HepG2 (cell line): ENCODE data around the gene KANSL1. TPM values are rescaled to one million over a fixed set of nuclear protein-coding genes. Genes with fewer than 3 reads are reported as not detected.
A peak's percentile ranks its signal among the peaks of the same experiment; 100 is the strongest.

Experiments
- ATAC-seq: fragments of 200-7000 bp; cut with Tn5 transposase; 3 replicates; pipeline ENCODE4 v1.9.1; 2020; ENCODE audit warnings: mild to moderate bottlenecking, moderate library complexity
- BruUV-seq: library from RNA; stranded (reverse); fragments of 400-500 nt; replicated peaks from 2 replicates; lab custom pipeline; 2021; lab: Mats Ljungman, UMichigan
- CTCF ChIA-PET: fragments of 300-600 bp; formaldehyde crosslinking; extraction: SDS; loops from one replicate; lab custom pipeline; 2021; ENCODE audit warnings: low total read pairs, inconsistent platforms, low intra/inter-chr PET ratio; lab: Yijun Ruan, JAX
- POLR2A ChIA-PET: fragments of 350-600 bp; sonication (Branson Sonifier 250); formaldehyde crosslinking; loops from one replicate; lab custom pipeline; 2020; ENCODE audit warnings: antibody characterized with exemption, inconsistent platforms; lab: Yijun Ruan, JAX
- DNase-seq: peaks from one replicate; pipeline ENCODE4 v3.0.0-alpha.2; 2015; ENCODE audit warnings: low spot score
- FAIRE-seq: peaks from 3 replicates; lab custom pipeline; 2011; peaks lifted over from hg19 to GRCh38; lab: Jason Lieb, UNC
- H2AFZ ChIP-seq: one replicate; pipeline ENCODE4 v1.6.1; 2011; ENCODE audit warnings: low read length, inconsistent platforms
- H3K27ac ChIP-seq: fragments of 300-600 bp; 3 replicates; pipeline ENCODE4 v1.8.0; 2011; ENCODE audit warnings: mixed run types, mild to moderate bottlenecking, mixed read lengths, low read length, inconsistent platforms; ENCODE audit not compliant: insufficient read depth; ENCODE audit errors: extremely low read length
- H3K27me3 ChIP-seq, 2 experiments: fragments of 200-600 bp in 1 of 2; 2 replicates in 1 of 2; 3 replicates in 1 of 2; pipeline versions ENCODE4 v1.6.0 to v1.8.0; 2011; ENCODE audit warnings: low read length in 2 of 2, mild to moderate bottlenecking in 2 of 2, moderate library complexity in 2 of 2, inconsistent platforms in 1 of 2; ENCODE audit not compliant: insufficient read depth in 2 of 2, control insufficient read depth in 1 of 2
- H3K36me3 ChIP-seq, 2 experiments: fragments of 200-600 bp in 1 of 2; replicated peaks in 1 of 2; 2 replicates in 1 of 2; 3 replicates in 1 of 2; pipeline versions ENCODE4 v1.5.1 to v1.8.0; 2011; ENCODE audit warnings: low read length in 2 of 2, inconsistent platforms in 1 of 2; ENCODE audit not compliant: insufficient read depth in 2 of 2, control insufficient read depth in 1 of 2
- H3K4me1 ChIP-seq: 2 replicates; pipeline ENCODE4 v1.5.1; 2012; ENCODE audit warnings: low read length, inconsistent platforms; ENCODE audit not compliant: insufficient read depth
- H3K4me2 ChIP-seq: 2 replicates; pipeline ENCODE4 v1.6.0; 2011; ENCODE audit warnings: low read depth, low read length, inconsistent platforms
- H3K4me3 ChIP-seq, 3 experiments: fragments of 200-600 bp in 1 of 3; sonication (generic), shearing (Covaris generic) in 1 of 3; replicated peaks in 1 of 3; 2 replicates each; pipeline ENCODE4 v1.5.1; 2011 to 2016; ENCODE audit warnings: low read length in 3 of 3, inconsistent platforms in 2 of 3, low read depth in 2 of 3, mild to moderate bottlenecking in 2 of 3, control low read depth in 1 of 3, mixed read lengths in 1 of 3; ENCODE audit not compliant: insufficient read depth in 1 of 3
- H3K79me2 ChIP-seq: one replicate; pipeline ENCODE4 v1.6.1; 2011; ENCODE audit warnings: low read length, inconsistent platforms; ENCODE audit not compliant: insufficient read depth
- H3K9ac ChIP-seq: 2 replicates; pipeline ENCODE4 v1.6.0; 2011; ENCODE audit warnings: mild to moderate bottlenecking, low read depth, low read length, inconsistent platforms; ENCODE audit not compliant: insufficient read depth
- H3K9me3 ChIP-seq: 2 replicates; pipeline ENCODE4 v1.5.1; 2012; ENCODE audit warnings: mild to moderate bottlenecking, low read length
- H4K20me1 ChIP-seq: 2 replicates; pipeline ENCODE4 v1.6.0; 2011; ENCODE audit warnings: inconsistent platforms, mild to moderate bottlenecking, low read length, moderate library complexity; ENCODE audit not compliant: insufficient read depth
- HCFC1 ChIP-seq: fragments of 150-350 bp; IDR thresholded peaks from 2 replicates; pipeline ENCODE4 v1.6.1; 2014; ENCODE audit warnings: low read depth, low read length
- HNRNPL ChIP-seq: fragments of 200-400 bp; formaldehyde crosslinking; IDR thresholded peaks from 2 replicates; pipeline ENCODE4 v1.6.1; 2017; ENCODE audit warnings: mild to moderate bottlenecking, low read depth, low read length
- SMC3 ChIP-seq: IDR thresholded peaks from 2 replicates; pipeline ENCODE4 v1.6.1; 2011; ENCODE audit warnings: low read length, improper control_type of control experiment
- ZFP37 ChIP-seq: sonication (generic); formaldehyde crosslinking; IDR thresholded peaks from 2 replicates; pipeline ENCODE4 v1.4.0; 2020; ENCODE audit warnings: missing genetic modification reagents, borderline replicate concordance
- ZMYM3 ChIP-seq: sonication (generic); formaldehyde crosslinking; IDR thresholded peaks from 2 replicates; pipeline ENCODE4 v1.5.1; 2020; ENCODE audit warnings: mild to moderate bottlenecking, missing genetic modification reagents
- ZNF292 ChIP-seq: sonication (generic); formaldehyde crosslinking; IDR thresholded peaks from 2 replicates; pipeline ENCODE4 v1.8.1; 2022; ENCODE audit warnings: mild to moderate bottlenecking, low read depth, missing genetic modification reagents, borderline replicate concordance
- ZNF530 ChIP-seq: sonication (generic); formaldehyde crosslinking; IDR thresholded peaks from 2 replicates; pipeline ENCODE4 v1.5.0; 2020; ENCODE audit warnings: low read depth, mild to moderate bottlenecking, missing genetic modification reagents
- ZNF775 ChIP-seq: sonication (generic); formaldehyde crosslinking; IDR thresholded peaks from 2 replicates; pipeline ENCODE4 v1.4.0; 2020; ENCODE audit warnings: missing genetic modification reagents, mild to moderate bottlenecking, moderate library complexity, borderline replicate concordance
- WGBS: methylation state at CpG from one replicate; pipeline ENCODE4 v1.1.6; 2017; ENCODE audit warnings: low lambda C conversion rate; 5-methylcytosine and 5-hydroxymethylcytosine counted together
- in situ Hi-C: cut with HindIII; loops from 2 replicates; pipeline ENCODE4 v1.10.0; 2017; ENCODE audit warnings: low pct_unique_long_range_greater_than_20kb; ENCODE audit not compliant: extremely low pct_ligation_motif_present
- intact Hi-C: fragments of 100-400 bp; cut with micrococcal nuclease; formaldehyde crosslinking; loops from one replicate; pipeline ENCODE4 v1.10.0; 2022; ENCODE audit not compliant: unreplicated experiment
- polyA plus RNA-seq, 8 experiments: library from polyadenylated mRNA; depleted of rRNA in 3 of 8; stranded (reverse) in 7 of 8; unstranded in 1 of 8; fragments of >200 nt; fragmentation: Illumina TruSeq in 4 of 8; extraction: Trizol in 4 of 8; gene quantifications; 2 replicates each; pipeline versions ENCODE4 v1.2.1 to v1.2.3, GENCODE V29; 2011 to 2016; ENCODE audit warnings: low read depth in 4 of 8, missing spikeins in 1 of 8, mixed read lengths in 1 of 8; ENCODE audit not compliant: insufficient read depth in 1 of 8
- total RNA-seq, 5 experiments: library from RNA; depleted of rRNA; stranded (reverse); fragments of >200 nt; fragmentation: Illumina TruSeq; extraction: Trizol; gene quantifications; 2 replicates each; pipeline ENCODE4 v1.2.3, GENCODE V29; 2016; ENCODE audit warnings: low read depth in 1 of 5
- TF ChIP-seq, protein P1 (sequence below): sonication (generic); formaldehyde crosslinking; IDR thresholded peaks from 2 replicates; pipeline ENCODE4 v1.5.0; 2020; ENCODE audit warnings: missing genetic modification reagents
- TF ChIP-seq, protein P2 (sequence below): sonication (generic); formaldehyde crosslinking; IDR thresholded peaks from 2 replicates; pipeline ENCODE4 v1.4.0; 2020; ENCODE audit warnings: mild to moderate bottlenecking, missing genetic modification reagents, borderline replicate concordance
- TF ChIP-seq, protein P3 (sequence below): IDR thresholded peaks from 2 replicates; pipeline ENCODE4 v1.6.1; 2012; ENCODE audit warnings: low read length, improper control_type of control experiment
- TF ChIP-seq, protein P4 (sequence below): sonication (generic); formaldehyde crosslinking; IDR thresholded peaks from 2 replicates; pipeline ENCODE4 v1.5.1; 2020; ENCODE audit warnings: missing genetic modification reagents, mild to moderate bottlenecking, borderline replicate concordance

KANSL1 gene
- total and polyA plus RNA-seq, 2 of the 13 experiments (the other 11 are each of a cell fraction or from before 2014, with no cell fraction given), result 24.0 to 59.6 TPM

GRCh38 chr17:46010597-46011186 is 182.5 kb downstream of the KANSL1 start:
- POLR2A ChIA-PET, result no interaction called here
- Histone ChIP-seq H3K4me3 (no peak overlapping the region), H4K20me1 (no peaks in the 10 kb centered on the region), H3K36me3 (no peaks in the 10 kb centered on the region), H2AFZ (no peak overlapping the region), H3K79me2 (no peaks in the 10 kb centered on the region), H3K27ac (no peak overlapping the region), H3K9me3 (no peaks in the 10 kb centered on the region), H3K9ac (no peak overlapping the region), H3K27me3 (no peaks in the 10 kb centered on the region; a peak in 2 of 5 replicates), H3K4me1 (peaks cover 57% of the 10 kb centered on the region), H3K4me2 (no peak overlapping the region)
- ATAC-seq, result peak; percentile 47
- BruUV-seq, result no TSS peak
- FAIRE-seq, result no peak
- peak; percentile 53 for DNase-seq
- WGBS, result 67% methylated on average over 16 of the region's 16 CpGs
- CTCF ChIA-PET, result interaction anchor here (1.2 kb wide), 1 partner anchor 34 kb away, joined by 4 read pairs; no protein-coding TSS in a partner anchor
- intact Hi-C loops, result no loop called here
- in situ Hi-C loops, result loop anchor here (25.0 kb wide), 1 partner anchor 827 kb away; no protein-coding TSS in a partner anchor
- no peak for TF ChIP-seq ZNF775 (CRISPR knock-in tag)
- TF ChIP-seq ZFP37 (CRISPR knock-in tag), result no peak
- 0 out of 2 replicates have a peak, but pooled peaks have one; percentile 38 for TF ChIP-seq HNRNPL
- TF ChIP-seq, protein P1, sequence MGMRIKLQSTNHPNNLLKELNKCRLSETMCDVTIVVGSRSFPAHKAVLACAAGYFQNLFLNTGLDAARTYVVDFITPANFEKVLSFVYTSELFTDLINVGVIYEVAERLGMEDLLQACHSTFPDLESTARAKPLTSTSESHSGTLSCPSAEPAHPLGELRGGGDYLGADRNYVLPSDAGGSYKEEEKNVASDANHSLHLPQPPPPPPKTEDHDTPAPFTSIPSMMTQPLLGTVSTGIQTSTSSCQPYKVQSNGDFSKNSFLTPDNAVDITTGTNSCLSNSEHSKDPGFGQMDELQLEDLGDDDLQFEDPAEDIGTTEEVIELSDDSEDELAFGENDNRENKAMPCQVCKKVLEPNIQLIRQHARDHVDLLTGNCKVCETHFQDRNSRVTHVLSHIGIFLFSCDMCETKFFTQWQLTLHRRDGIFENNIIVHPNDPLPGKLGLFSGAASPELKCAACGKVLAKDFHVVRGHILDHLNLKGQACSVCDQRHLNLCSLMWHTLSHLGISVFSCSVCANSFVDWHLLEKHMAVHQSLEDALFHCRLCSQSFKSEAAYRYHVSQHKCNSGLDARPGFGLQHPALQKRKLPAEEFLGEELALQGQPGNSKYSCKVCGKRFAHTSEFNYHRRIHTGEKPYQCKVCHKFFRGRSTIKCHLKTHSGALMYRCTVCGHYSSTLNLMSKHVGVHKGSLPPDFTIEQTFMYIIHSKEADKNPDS (CRISPR knock-in tag), result no peak
- TF ChIP-seq HCFC1, result no peak
- TF ChIP-seq, protein P2, sequence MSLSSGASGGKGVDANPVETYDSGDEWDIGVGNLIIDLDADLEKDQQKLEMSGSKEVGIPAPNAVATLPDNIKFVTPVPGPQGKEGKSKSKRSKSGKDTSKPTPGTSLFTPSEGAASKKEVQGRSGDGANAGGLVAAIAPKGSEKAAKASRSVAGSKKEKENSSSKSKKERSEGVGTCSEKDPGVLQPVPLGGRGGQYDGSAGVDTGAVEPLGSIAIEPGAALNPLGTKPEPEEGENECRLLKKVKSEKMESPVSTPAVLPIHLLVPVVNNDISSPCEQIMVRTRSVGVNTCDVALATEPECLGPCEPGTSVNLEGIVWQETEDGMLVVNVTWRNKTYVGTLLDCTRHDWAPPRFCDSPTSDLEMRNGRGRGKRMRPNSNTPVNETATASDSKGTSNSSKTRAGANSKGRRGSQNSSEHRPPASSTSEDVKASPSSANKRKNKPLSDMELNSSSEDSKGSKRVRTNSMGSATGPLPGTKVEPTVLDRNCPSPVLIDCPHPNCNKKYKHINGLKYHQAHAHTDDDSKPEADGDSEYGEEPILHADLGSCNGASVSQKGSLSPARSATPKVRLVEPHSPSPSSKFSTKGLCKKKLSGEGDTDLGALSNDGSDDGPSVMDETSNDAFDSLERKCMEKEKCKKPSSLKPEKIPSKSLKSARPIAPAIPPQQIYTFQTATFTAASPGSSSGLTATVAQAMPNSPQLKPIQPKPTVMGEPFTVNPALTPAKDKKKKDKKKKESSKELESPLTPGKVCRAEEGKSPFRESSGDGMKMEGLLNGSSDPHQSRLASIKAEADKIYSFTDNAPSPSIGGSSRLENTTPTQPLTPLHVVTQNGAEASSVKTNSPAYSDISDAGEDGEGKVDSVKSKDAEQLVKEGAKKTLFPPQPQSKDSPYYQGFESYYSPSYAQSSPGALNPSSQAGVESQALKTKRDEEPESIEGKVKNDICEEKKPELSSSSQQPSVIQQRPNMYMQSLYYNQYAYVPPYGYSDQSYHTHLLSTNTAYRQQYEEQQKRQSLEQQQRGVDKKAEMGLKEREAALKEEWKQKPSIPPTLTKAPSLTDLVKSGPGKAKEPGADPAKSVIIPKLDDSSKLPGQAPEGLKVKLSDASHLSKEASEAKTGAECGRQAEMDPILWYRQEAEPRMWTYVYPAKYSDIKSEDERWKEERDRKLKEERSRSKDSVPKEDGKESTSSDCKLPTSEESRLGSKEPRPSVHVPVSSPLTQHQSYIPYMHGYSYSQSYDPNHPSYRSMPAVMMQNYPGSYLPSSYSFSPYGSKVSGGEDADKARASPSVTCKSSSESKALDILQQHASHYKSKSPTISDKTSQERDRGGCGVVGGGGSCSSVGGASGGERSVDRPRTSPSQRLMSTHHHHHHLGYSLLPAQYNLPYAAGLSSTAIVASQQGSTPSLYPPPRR, result no peak
- TF ChIP-seq ZNF292, result no peak; the same call in 1 of the 2 replicates
- 0 out of 2 replicates have a peak, but pooled peaks have one; percentile 42 for TF ChIP-seq ZMYM3 (CRISPR knock-in tag)
- TF ChIP-seq, protein P3, sequence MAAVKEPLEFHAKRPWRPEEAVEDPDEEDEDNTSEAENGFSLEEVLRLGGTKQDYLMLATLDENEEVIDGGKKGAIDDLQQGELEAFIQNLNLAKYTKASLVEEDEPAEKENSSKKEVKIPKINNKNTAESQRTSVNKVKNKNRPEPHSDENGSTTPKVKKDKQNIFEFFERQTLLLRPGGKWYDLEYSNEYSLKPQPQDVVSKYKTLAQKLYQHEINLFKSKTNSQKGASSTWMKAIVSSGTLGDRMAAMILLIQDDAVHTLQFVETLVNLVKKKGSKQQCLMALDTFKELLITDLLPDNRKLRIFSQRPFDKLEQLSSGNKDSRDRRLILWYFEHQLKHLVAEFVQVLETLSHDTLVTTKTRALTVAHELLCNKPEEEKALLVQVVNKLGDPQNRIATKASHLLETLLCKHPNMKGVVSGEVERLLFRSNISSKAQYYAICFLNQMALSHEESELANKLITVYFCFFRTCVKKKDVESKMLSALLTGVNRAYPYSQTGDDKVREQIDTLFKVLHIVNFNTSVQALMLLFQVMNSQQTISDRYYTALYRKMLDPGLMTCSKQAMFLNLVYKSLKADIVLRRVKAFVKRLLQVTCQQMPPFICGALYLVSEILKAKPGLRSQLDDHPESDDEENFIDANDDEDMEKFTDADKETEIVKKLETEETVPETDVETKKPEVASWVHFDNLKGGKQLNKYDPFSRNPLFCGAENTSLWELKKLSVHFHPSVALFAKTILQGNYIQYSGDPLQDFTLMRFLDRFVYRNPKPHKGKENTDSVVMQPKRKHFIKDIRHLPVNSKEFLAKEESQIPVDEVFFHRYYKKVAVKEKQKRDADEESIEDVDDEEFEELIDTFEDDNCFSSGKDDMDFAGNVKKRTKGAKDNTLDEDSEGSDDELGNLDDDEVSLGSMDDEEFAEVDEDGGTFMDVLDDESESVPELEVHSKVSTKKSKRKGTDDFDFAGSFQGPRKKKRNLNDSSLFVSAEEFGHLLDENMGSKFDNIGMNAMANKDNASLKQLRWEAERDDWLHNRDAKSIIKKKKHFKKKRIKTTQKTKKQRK, result no peak
- TF ChIP-seq, protein P4, sequence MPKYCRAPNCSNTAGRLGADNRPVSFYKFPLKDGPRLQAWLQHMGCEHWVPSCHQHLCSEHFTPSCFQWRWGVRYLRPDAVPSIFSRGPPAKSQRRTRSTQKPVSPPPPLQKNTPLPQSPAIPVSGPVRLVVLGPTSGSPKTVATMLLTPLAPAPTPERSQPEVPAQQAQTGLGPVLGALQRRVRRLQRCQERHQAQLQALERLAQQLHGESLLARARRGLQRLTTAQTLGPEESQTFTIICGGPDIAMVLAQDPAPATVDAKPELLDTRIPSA, result no peak
- TF ChIP-seq ZNF530, result no peak
- TF ChIP-seq SMC3, result peak; percentile 31; the same call in 1 of the 2 replicates
